CD8-positive, alpha-beta memory T cell (primary cell): ENCODE measurements around the gene KDF1. TPM values are rescaled to one million over a fixed set of nuclear protein-coding genes. Genes with fewer than 3 reads are reported as not detected.

Experiments
- CTCF ChIA-PET: fragments of 350-600 bp; sonication (Branson Sonifier 250); formaldehyde crosslinking; loops from one replicate; lab custom pipeline; 2021; ENCODE audit warnings: antibody characterized with exemption; lab: Charles Lee
- POLR2A ChIA-PET: fragments of 350-600 bp; sonication (Branson Sonifier 250); formaldehyde crosslinking; loops from one replicate; lab custom pipeline; 2021; ENCODE audit warnings: antibody characterized with exemption; lab: Charles Lee
- DNase-seq, 5 donors: peaks; one replicate each; pipeline versions ENCODE4 v3.0.0 to v3.0.0-alpha.2; 2020 to 2022; ENCODE audit warnings: mixed read lengths in 1 of 5
- H3K27ac ChIP-seq: one replicate; pipeline ENCODE4 v1.7.0; 2013; ENCODE audit warnings: low read depth, mild to moderate bottlenecking, low read length, moderate library complexity
- H3K27me3 ChIP-seq: 2 replicates; pipeline ENCODE4 v1.7.0; 2013; ENCODE audit warnings: low read length, mild to moderate bottlenecking; ENCODE audit not compliant: insufficient read depth, poor library complexity, severe bottlenecking
- H3K36me3 ChIP-seq: 2 replicates; pipeline ENCODE4 v1.7.0; 2013; ENCODE audit warnings: mild to moderate bottlenecking, low read length, moderate library complexity; ENCODE audit not compliant: insufficient read depth
- H3K4me1 ChIP-seq: 2 replicates; pipeline ENCODE4 v1.7.0; 2013; ENCODE audit warnings: mild to moderate bottlenecking, low read length, moderate library complexity; ENCODE audit not compliant: insufficient read depth
- H3K4me3 ChIP-seq: 2 replicates; pipeline ENCODE4 v1.7.0; 2013; ENCODE audit warnings: mild to moderate bottlenecking, low read length
- H3K9me3 ChIP-seq: 2 replicates; pipeline ENCODE4 v1.7.0; 2013; ENCODE audit warnings: mild to moderate bottlenecking, low read length
- H3K27ac Mint-ChIP-seq, 8 donors: one replicate each; pipeline ENCODE4 v1.8.0; 2020 to 2021; ENCODE audit warnings: mixed read lengths in 8 of 8, mild to moderate bottlenecking in 6 of 8, inconsistent platforms in 3 of 8, moderate library complexity in 3 of 8
- H3K27me3 Mint-ChIP-seq, 2 donors: one replicate each; pipeline ENCODE4 v1.8.0; 2020 to 2021; ENCODE audit warnings: mixed read lengths in 2 of 2, mild to moderate bottlenecking in 1 of 2, moderate library complexity in 1 of 2
- H3K36me3 Mint-ChIP-seq, 3 donors: one replicate each; pipeline ENCODE4 v1.8.0; 2020 to 2021; ENCODE audit warnings: mixed read lengths in 3 of 3, inconsistent platforms in 1 of 3, mild to moderate bottlenecking in 1 of 3
- H3K4me1 Mint-ChIP-seq, 3 donors: one replicate each; pipeline ENCODE4 v1.8.0; 2020 to 2021; ENCODE audit warnings: mixed read lengths in 3 of 3, inconsistent platforms in 1 of 3, mild to moderate bottlenecking in 1 of 3
- H3K4me3 Mint-ChIP-seq, 7 donors: one replicate each; pipeline ENCODE4 v1.8.0; 2020 to 2021; ENCODE audit warnings: mixed read lengths in 7 of 7, mild to moderate bottlenecking in 6 of 7, moderate library complexity in 4 of 7, inconsistent platforms in 2 of 7
- H3K9me3 Mint-ChIP-seq, 5 donors: one replicate each; pipeline ENCODE4 v1.8.0; 2020 to 2022; ENCODE audit warnings: mixed read lengths in 5 of 5, mild to moderate bottlenecking in 3 of 5, moderate library complexity in 2 of 5, inconsistent platforms in 1 of 5
- polyA plus RNA-seq: library from polyadenylated mRNA; unstranded; fragments of 300-500 nt; fragmentation: Illumina TruSeq; gene quantifications from one replicate; pipeline ENCODE4 v1.2.3, GENCODE V29; 2021
- total RNA-seq, 2 experiments: library from RNA; stranded (reverse); gene quantifications; one replicate each; pipeline ENCODE4 v1.2.3, GENCODE V29; 2021

The KDF1 gene
- total and polyA plus RNA-seq, 3 experiments from 2014 or later, result 0.24 to 4.6 (median 0.39) TPM

DNA sequence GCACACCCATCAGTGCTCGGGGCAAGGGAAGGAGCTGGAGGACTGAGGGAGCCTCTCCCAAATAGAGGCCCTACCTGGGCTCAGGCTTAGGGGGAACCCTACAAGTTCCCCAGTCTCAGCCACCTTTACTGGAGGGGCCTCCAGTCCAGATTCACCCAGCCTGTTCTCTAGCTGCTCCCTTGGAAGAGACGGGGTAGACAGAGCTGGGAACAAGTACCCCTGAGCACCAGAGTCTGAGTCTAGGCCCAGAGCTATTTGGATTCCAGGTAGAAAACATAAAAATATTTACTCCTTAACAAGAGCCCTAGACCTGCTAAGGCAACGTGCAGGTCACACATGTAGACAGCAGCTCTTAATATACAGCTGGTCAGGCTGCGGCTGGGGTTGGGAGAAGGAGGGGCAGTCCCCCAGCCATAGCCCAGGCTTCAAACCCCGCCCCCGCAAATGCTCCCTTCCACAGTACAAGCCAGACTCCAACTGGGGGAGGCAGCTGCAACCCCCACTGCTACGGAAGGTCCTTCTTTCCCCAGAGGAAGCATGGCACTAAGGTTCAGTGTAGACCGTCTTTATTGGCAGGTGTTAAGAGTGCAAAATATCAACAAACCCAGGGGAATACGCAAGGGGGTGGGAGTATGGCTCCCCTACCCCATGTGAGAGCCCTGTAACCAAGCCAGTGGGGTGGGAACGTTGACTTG, 44.4 kb upstream of the KDF1 start:
- no peak overlapping the region for H3K4me3 Mint-ChIP-seq
- Histone ChIP-seq H3K27ac (no peak overlapping the region), H3K4me3 (no peak overlapping the region), H3K4me1 (no peaks in the 10 kb centered on the region), H3K36me3 (no peaks in the 10 kb centered on the region), H3K27me3 (no peaks in the 10 kb centered on the region), H3K9me3 (no peaks in the 10 kb centered on the region)
- H3K27me3 Mint-ChIP-seq, result peaks cover 8 to 19% of the 10 kb centered on the region in 2 donors
- DNase-seq, result no peak
- CTCF ChIA-PET, result no interaction called here
- POLR2A ChIA-PET, result no interaction called here
- no peaks in the 10 kb centered on the region for H3K36me3 Mint-ChIP-seq
- no peaks in the 10 kb centered on the region for H3K9me3 Mint-ChIP-seq
- H3K4me1 Mint-ChIP-seq, result no peaks in the 10 kb centered on the region
- H3K27ac Mint-ChIP-seq, result no peak overlapping the region

DNA sequence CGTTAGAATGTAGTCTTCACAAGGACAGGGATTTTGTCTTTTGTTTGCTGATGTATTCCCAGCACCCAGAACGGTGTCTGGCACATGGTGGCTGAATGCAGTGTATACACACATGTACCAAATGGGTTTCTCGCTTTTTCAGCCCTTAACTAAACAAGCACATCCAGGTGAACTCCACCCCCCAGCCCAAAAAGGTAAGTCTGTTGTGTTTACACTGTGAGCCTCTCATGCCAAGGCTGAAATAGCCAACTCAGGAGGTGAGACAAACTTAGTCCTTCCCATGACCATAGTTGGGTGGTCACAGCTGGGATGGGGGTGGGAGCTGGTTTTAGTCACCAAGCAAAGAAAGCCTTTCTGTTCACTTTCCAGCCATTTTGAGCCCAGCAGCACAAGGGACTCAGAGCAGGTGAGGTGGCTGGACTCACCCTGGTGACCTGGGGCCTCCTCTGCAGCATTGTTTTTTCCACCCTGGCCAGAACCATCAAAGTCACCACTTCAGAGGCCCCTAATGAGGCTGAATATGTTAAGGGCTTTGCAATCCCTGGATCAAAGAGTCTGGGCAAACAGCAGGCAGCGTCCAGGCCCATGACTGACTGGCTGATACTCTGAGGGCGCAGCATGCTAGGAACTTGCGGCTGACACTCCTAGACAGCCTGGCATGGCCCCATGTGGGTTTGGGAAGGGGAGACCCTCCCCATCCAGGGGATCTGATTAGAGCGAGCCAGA, 43.6 kb upstream of the KDF1 start:
- Mint-ChIP-seq H3K4me1 (no peaks in the 10 kb centered on the region), H3K27ac (no peak overlapping the region), H3K4me3 (no peak overlapping the region), H3K36me3 (no peaks in the 10 kb centered on the region), H3K9me3 (no peaks in the 10 kb centered on the region), H3K27me3 (peaks cover 12 to 19% of the 10 kb centered on the region in 2 donors)
- DNase-seq, result no peak
- Histone ChIP-seq H3K36me3 (no peaks in the 10 kb centered on the region), H3K4me3 (no peak overlapping the region), H3K27ac (no peak overlapping the region), H3K9me3 (no peaks in the 10 kb centered on the region), H3K27me3 (no peaks in the 10 kb centered on the region), H3K4me1 (no peaks in the 10 kb centered on the region)
- ChIA-PET POLR2A (no interaction called here), CTCF (no interaction called here)

DNA sequence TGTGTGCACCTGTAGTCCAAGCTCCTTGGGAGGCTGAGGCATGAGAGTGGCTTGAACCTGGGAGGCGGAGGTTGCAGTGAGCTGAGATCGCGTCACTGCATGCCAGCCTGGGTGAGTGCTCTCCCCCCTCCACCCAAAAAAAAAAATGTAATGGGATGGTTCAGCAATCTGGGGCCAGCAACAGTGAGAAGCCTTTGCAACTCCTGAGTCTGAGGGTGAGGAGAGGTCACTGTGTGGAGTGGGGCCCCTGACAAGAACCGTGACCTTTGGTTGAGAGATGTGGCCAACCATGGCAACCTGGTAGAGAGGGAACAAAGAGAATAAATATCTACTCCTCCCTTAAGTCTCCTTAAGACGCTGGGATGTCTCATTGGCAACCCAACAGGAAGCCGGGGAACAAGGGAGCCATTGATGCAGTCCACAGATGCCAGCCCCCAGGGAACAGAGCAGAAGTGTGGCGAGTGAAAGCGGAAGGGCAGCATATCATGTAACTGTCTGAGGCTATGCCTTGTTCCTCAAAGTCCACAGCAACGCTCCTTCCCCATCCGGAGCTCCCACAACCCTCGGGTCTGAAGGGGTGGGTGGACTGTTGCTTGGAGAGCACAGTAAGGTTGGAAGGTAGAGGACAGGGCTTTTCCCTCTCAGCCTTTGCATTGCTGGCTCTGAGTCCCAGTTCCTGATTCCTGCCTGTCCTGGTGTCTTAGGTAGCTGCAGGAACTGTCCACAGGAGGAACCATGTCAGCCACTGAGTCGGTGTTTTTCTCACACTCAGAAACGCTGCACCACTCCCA, 41.5 kb upstream of the KDF1 start:
- Mint-ChIP-seq H3K9me3 (no peaks in the 10 kb centered on the region), H3K27ac (peak overlapping the region in 1 of 8 donors; percentile 14), H3K4me1 (peaks cover 5 to 7% (median 6%) of the 10 kb centered on the region in 3 donors), H3K36me3 (no peaks in the 10 kb centered on the region), H3K27me3 (peaks cover 22 to 24% of the 10 kb centered on the region in 2 donors), H3K4me3 (no peak overlapping the region)
- no peak overlapping the region for H3K27ac ChIP-seq
- ChIA-PET POLR2A (no interaction called here), CTCF (no interaction called here)
- DNase-seq, result no peak
- no peaks in the 10 kb centered on the region for H3K9me3 ChIP-seq
- H3K4me1 ChIP-seq, result peaks cover 4% of the 10 kb centered on the region
- H3K27me3 ChIP-seq, result peaks cover 5% of the 10 kb centered on the region
- no peaks in the 10 kb centered on the region for H3K36me3 ChIP-seq
- no peak overlapping the region for H3K4me3 ChIP-seq

DNA sequence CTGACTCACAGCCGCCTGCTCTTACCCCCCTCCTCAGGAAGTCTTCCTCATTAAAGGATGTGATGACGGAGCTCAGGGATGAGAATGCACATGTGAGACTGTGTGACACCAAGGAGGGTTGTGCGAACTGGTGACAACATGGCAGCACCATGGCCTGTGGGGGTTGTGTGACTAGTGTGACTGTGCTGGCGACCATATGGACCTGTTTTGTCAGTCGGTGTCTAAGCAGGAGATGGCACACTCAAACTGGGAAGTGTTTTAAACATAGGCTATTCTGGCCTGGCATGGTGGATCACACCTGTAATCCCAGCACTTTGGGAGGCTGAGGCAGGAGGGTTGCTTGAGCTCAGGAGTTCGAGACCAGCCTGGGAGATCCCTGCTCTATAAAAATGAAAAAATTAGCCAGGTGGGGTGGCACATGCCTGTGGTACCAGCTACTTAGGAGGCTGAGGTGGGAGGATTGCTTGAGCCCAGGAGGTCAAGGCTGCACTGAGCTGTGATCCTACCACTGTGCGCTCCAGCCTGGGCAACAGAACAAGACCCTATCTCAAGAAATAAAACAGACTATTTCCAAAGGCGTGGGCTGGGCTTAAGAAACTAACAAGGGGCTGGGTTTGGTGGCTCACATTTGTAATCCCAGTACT, 40.7 kb upstream of the KDF1 start:
- POLR2A ChIA-PET, result no interaction called here
- peaks cover 4% of the 10 kb centered on the region for H3K4me1 ChIP-seq
- Mint-ChIP-seq H3K4me1 (peaks cover 5 to 7% (median 6%) of the 10 kb centered on the region in 3 donors), H3K9me3 (no peaks in the 10 kb centered on the region), H3K27me3 (peaks cover 27 to 28% of the 10 kb centered on the region in 2 donors), H3K27ac (no peak overlapping the region), H3K36me3 (no peaks in the 10 kb centered on the region), H3K4me3 (no peak overlapping the region)
- H3K27ac ChIP-seq, result no peak overlapping the region
- no peaks in the 10 kb centered on the region for H3K9me3 ChIP-seq
- H3K36me3 ChIP-seq, result no peaks in the 10 kb centered on the region
- H3K27me3 ChIP-seq, result peaks cover 11% of the 10 kb centered on the region
- H3K4me3 ChIP-seq, result no peak overlapping the region
- DNase-seq, result no peak
- CTCF ChIA-PET, result no interaction called here

DNA sequence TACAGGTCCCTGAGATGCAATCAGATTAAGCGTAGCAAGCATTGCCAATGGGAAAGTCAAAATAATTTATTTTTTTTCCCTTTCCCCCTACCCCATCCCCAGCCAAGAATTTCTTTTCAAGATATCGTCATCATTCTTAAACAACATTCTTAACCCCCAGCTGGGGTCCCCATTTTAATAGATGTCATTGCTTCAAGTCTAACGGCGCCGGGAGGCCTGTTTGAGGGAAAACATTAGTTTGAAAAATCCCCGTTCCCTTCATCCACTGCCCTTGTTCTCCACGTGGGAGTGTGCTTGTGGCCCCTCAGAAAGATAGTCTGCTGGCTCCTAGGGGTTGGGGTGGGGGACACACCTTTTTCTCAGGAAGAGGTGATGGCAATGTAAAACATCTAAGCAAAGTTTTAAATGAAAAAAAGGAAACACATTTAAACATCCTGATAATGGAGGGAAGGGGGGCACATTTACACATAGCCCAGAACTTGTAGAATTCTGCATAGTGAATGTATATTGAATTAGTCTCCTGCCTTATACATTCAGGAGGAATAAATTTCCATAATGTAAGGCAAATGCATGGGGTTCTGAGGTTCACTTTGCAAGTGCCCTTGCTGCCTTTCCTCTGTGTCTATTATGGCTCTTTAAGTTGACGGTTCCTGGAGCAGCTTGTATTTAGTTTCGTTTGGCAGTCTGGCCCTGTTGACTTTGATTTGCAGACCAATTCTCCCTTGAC, 40.0 kb upstream of the KDF1 start:
- POLR2A ChIA-PET, result no interaction called here
- H3K36me3 Mint-ChIP-seq, result no peaks in the 10 kb centered on the region
- peaks cover 18% of the 10 kb centered on the region for H3K27me3 ChIP-seq

DNA sequence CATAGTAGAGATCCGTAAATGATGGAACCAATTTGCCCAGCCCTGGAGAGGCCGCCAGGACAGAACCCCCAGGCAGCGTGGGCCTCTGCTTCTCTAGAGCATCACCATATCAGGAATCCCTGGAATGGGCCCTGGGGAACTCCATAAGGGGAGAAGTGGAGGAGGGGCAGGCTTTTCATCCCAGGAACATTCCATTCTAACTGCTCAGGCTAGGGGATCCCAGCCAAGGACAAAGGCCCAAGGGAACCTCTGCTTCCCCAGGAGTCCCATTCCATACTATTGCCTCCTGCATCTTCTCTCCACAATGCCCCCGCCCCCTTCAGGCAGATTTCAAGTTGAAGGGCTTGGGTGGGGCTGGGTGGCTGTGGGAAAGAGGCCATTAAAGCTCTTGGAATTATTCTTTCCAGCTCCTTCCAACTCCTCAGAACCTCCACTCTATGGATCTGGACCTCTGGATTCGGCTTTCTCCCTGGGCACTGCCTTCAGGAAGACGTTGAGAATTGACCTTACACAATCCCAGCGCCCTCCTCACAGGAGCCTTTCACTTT, 39.2 kb upstream of the KDF1 start:
- DNase-seq, result no peak
- Histone ChIP-seq H3K27ac (no peak overlapping the region), H3K4me1 (peaks cover 8% of the 10 kb centered on the region), H3K27me3 (peaks cover 25% of the 10 kb centered on the region), H3K36me3 (no peaks in the 10 kb centered on the region), H3K9me3 (no peaks in the 10 kb centered on the region), H3K4me3 (no peak overlapping the region)
- Mint-ChIP-seq H3K4me1 (peaks cover 6 to 13% (median 7%) of the 10 kb centered on the region in 3 donors), H3K9me3 (no peaks in the 10 kb centered on the region), H3K27me3 (peaks cover 33 to 41% of the 10 kb centered on the region in 2 donors), H3K36me3 (no peaks in the 10 kb centered on the region), H3K27ac (no peak overlapping the region), H3K4me3 (peak overlapping the region in 1 of 7 donors; percentile 20)
- ChIA-PET CTCF (no interaction called here), POLR2A (no interaction called here)

More for the DNA sequence above, 40.0 kb upstream of the KDF1 start:
- Histone ChIP-seq H3K4me1 (peaks cover 4% of the 10 kb centered on the region), H3K9me3 (no peaks in the 10 kb centered on the region), H3K36me3 (no peaks in the 10 kb centered on the region), H3K27ac (no peak overlapping the region), H3K4me3 (no peak overlapping the region)
- Mint-ChIP-seq H3K27ac (no peak overlapping the region), H3K9me3 (no peaks in the 10 kb centered on the region), H3K4me1 (peaks cover 5 to 7% (median 6%) of the 10 kb centered on the region in 3 donors), H3K4me3 (peak overlapping the region in 1 of 7 donors; percentile 20), H3K27me3 (peaks cover 27 to 35% of the 10 kb centered on the region in 2 donors)
- no peak for DNase-seq
- CTCF ChIA-PET, result no interaction called here
